Measurements from ENCODE around the gene S100A6. TPM values are rescaled to one million over a fixed set of nuclear protein-coding genes. Genes with fewer than 3 reads are reported as not detected.

Gene S100A6
- polyA plus RNA-seq, 1 donor from 2014 or later = not detected

DNA sequence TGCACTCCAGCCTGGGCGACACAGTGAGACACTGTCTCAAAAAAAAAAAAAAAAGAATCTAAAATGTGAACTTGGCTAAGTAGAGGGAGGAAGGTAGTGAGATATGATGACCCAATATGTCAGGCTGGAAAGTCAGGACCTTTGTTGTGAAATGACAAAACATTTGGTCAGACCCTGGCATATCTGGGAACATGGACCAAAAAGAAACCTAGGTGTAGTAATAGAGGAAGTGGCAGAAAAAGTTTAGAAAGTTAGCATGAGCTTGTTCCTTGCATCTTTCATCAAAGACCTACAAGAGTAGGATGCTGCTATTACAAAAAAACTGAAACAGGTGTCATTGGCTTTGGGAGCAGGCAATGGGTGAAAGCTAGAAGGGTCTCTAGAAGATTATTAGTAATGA lies 20.6 kb upstream of the S100A6 start:
- H3K9me2 ChIP-seq (ENCODE audit: insufficient read depth, low read length) = no peaks in the 10 kb centered on the region
- H3K4me2 ChIP-seq (ENCODE audit: low read length) = no peak overlapping the region
- no peaks in the 10 kb centered on the region for H3K36me3 ChIP-seq (ENCODE audit: insufficient read depth, low read length)
- no peaks in the 10 kb centered on the region for H4K20me1 ChIP-seq (ENCODE audit: insufficient read depth)
- no peaks in the 10 kb centered on the region for H3F3A ChIP-seq (ENCODE audit: insufficient read depth, low read length, poor library complexity, severe bottlenecking)
- TF ChIP-seq POLR2AphosphoS5 (IDR thresholded peaks at IDR 0.05) = no peak
- TF ChIP-seq, protein P1, sequence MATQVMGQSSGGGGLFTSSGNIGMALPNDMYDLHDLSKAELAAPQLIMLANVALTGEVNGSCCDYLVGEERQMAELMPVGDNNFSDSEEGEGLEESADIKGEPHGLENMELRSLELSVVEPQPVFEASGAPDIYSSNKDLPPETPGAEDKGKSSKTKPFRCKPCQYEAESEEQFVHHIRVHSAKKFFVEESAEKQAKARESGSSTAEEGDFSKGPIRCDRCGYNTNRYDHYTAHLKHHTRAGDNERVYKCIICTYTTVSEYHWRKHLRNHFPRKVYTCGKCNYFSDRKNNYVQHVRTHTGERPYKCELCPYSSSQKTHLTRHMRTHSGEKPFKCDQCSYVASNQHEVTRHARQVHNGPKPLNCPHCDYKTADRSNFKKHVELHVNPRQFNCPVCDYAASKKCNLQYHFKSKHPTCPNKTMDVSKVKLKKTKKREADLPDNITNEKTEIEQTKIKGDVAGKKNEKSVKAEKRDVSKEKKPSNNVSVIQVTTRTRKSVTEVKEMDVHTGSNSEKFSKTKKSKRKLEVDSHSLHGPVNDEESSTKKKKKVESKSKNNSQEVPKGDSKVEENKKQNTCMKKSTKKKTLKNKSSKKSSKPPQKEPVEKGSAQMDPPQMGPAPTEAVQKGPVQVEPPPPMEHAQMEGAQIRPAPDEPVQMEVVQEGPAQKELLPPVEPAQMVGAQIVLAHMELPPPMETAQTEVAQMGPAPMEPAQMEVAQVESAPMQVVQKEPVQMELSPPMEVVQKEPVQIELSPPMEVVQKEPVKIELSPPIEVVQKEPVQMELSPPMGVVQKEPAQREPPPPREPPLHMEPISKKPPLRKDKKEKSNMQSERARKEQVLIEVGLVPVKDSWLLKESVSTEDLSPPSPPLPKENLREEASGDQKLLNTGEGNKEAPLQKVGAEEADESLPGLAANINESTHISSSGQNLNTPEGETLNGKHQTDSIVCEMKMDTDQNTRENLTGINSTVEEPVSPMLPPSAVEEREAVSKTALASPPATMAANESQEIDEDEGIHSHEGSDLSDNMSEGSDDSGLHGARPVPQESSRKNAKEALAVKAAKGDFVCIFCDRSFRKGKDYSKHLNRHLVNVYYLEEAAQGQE (IDR thresholded peaks at IDR 0.05; ENCODE audit: borderline replicate concordance) = no peak
- TF ChIP-seq EZH2 (IDR thresholded peaks at IDR 0.05; ENCODE audit: borderline replicate concordance, insufficient read depth, low read length, poor library complexity, severe bottlenecking) = no peak
- TF ChIP-seq, protein P2, sequence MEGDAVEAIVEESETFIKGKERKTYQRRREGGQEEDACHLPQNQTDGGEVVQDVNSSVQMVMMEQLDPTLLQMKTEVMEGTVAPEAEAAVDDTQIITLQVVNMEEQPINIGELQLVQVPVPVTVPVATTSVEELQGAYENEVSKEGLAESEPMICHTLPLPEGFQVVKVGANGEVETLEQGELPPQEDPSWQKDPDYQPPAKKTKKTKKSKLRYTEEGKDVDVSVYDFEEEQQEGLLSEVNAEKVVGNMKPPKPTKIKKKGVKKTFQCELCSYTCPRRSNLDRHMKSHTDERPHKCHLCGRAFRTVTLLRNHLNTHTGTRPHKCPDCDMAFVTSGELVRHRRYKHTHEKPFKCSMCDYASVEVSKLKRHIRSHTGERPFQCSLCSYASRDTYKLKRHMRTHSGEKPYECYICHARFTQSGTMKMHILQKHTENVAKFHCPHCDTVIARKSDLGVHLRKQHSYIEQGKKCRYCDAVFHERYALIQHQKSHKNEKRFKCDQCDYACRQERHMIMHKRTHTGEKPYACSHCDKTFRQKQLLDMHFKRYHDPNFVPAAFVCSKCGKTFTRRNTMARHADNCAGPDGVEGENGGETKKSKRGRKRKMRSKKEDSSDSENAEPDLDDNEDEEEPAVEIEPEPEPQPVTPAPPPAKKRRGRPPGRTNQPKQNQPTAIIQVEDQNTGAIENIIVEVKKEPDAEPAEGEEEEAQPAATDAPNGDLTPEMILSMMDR (IDR thresholded peaks at IDR 0.05; ENCODE audit: poor library complexity, severe bottlenecking) = no peak
- TF ChIP-seq MXI1 (conservative IDR thresholded peaks at IDR 0.05; ENCODE audit: poor library complexity, severe bottlenecking) = no peak
- no peak for TF ChIP-seq TAF1 (IDR thresholded peaks at IDR 0.05; ENCODE audit: low read depth)
- TF ChIP-seq SMC3 (conservative IDR thresholded peaks at IDR 0.05; ENCODE audit: poor library complexity) = no peak
- no peak for TF ChIP-seq RAD21 (conservative IDR thresholded peaks at IDR 0.05)
- no peak for TF ChIP-seq EP300 (conservative IDR thresholded peaks at IDR 0.05; ENCODE audit: poor library complexity, severe bottlenecking)
- no peaks in the 10 kb centered on the region for H3K9me3 ChIP-seq (ENCODE audit: low read length)
- H3K79me2 ChIP-seq (replicated peaks; ENCODE audit: insufficient read depth, low read length) = no peaks in the 10 kb centered on the region
- H3K27ac ChIP-seq (ENCODE audit: low read length) = no peak overlapping the region
- H3K27me3 ChIP-seq (ENCODE audit: insufficient read depth, low read depth, low read length) = no peaks in the 10 kb centered on the region
- no peak overlapping the region for H3K4me3 ChIP-seq (ENCODE audit: low read length)
- no peak overlapping the region for H3K9ac ChIP-seq (ENCODE audit: low read length)
- H2AFZ ChIP-seq (ENCODE audit: low read depth, low read length) = no peak overlapping the region

DNA sequence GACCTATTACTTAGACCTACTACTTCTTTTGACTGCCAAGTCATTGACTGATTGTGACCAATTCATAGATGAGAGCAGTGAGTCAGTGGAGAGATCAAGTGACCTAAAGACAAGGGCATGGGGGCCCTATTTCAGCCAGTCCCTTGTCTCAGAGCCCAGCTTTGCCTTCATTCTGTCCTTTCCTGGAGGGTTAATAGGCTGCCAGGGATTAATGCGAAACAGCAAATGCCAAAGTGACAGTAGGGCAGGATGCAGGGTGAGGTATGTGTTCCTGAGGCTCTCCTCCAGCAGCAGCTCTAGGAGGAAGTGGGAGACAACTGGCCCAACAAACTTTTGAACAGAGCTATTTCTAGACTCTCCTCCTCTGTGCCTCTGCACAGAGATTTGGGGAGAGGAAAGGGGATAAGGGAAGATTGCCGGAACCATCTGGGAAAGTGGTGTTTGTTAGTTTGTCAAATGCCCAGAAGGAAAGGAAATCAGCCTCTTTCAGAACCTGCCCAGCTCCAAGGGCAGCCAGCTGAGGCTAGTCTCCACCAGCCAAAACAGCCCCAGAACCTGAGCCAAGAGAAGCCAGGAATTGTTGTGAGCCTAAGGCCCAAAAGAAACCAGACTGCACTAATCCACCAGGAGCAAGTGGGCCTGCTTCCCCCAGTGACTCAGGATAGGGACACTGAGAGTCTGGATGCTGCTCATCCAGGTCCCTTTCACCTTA lies 18.2 kb upstream of the S100A6 start:
- H2AFZ ChIP-seq (ENCODE audit: low read depth, low read length) = no peak overlapping the region
- H3K4me2 ChIP-seq (ENCODE audit: low read length) = no peak overlapping the region

More for the DNA sequence above, 18.2 kb upstream of the S100A6 start:
- no peak for TF ChIP-seq MXI1 (conservative IDR thresholded peaks at IDR 0.05; ENCODE audit: poor library complexity, severe bottlenecking)
- TF ChIP-seq SMC3 (conservative IDR thresholded peaks at IDR 0.05; ENCODE audit: poor library complexity) = no peak
- TF ChIP-seq TAF1 (IDR thresholded peaks at IDR 0.05; ENCODE audit: low read depth) = no peak
- TF ChIP-seq RAD21 (conservative IDR thresholded peaks at IDR 0.05) = no peak
- no peak for TF ChIP-seq EZH2 (IDR thresholded peaks at IDR 0.05; ENCODE audit: borderline replicate concordance, insufficient read depth, low read length, poor library complexity, severe bottlenecking)
- TF ChIP-seq EP300 (conservative IDR thresholded peaks at IDR 0.05; ENCODE audit: poor library complexity, severe bottlenecking) = no peak
- TF ChIP-seq, protein P1 (IDR thresholded peaks at IDR 0.05; ENCODE audit: borderline replicate concordance) = no peak
- no peak for TF ChIP-seq POLR2AphosphoS5 (IDR thresholded peaks at IDR 0.05)
- TF ChIP-seq, protein P2 (IDR thresholded peaks at IDR 0.05; ENCODE audit: poor library complexity, severe bottlenecking) = no peak
- Histone ChIP-seq H3K9me3 (ENCODE audit: low read length) (no peaks in the 10 kb centered on the region), H3K27me3 (ENCODE audit: insufficient read depth, low read depth, low read length) (no peaks in the 10 kb centered on the region), H4K20me1 (ENCODE audit: insufficient read depth) (no peaks in the 10 kb centered on the region), H3K79me2 (replicated peaks; ENCODE audit: insufficient read depth, low read length) (no peaks in the 10 kb centered on the region), H3K9ac (ENCODE audit: low read length) (no peak overlapping the region), H3K4me3 (ENCODE audit: low read length) (no peak overlapping the region), H3K9me2 (ENCODE audit: insufficient read depth, low read length) (no peaks in the 10 kb centered on the region), H3K27ac (ENCODE audit: low read length) (no peak overlapping the region), H3K36me3 (ENCODE audit: insufficient read depth, low read length) (no peaks in the 10 kb centered on the region), H3F3A (ENCODE audit: insufficient read depth, low read length, poor library complexity, severe bottlenecking) (no peaks in the 10 kb centered on the region)

Data from neural cell (in vitro differentiated cells).